ENCODE results near the gene PHACTR1. TPM values are rescaled to one million over a fixed set of nuclear protein-coding genes. Genes with fewer than 3 reads are reported as not detected.

The PHACTR1 gene
- total RNA-seq, 1 experiment from 2014 or later = 5.2 TPM

DNA sequence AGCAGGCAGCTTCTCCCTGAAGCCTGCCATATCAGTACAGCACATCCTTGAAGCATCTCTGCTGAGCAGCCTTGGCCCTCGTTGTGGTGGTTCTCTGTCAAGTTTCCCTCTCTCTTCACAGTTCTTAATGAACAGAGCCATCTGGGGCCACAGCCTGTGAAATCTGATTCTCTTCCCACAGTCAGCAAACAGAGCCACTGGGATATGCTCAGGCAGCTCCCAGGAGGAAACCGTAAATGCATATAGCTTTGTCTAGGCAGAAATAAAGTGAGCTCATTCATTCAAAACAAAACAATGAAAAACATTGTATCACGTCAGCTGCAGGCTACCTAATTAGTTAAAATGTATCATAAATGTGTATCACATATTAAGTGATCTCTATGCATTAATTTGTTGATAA lies 531.5 kb downstream of the PHACTR1 start:
- Histone ChIP-seq H3K4me3 (ENCODE audit: low read length) (no peak overlapping the region), H3K9me2 (replicated peaks; ENCODE audit: insufficient read depth, low read length) (no peaks in the 10 kb centered on the region), H3K9ac (ENCODE audit: low read length) (no peak overlapping the region), H3K27me3 (ENCODE audit: low read length) (no peaks in the 10 kb centered on the region), H3K4me2 (ENCODE audit: low read depth, low read length, poor library complexity, severe bottlenecking) (no peak overlapping the region), H3K36me3 (ENCODE audit: insufficient read depth, low read length) (no peaks in the 10 kb centered on the region), H3K79me2 (ENCODE audit: low read length) (no peaks in the 10 kb centered on the region), H3K27ac (ENCODE audit: low read length) (no peak overlapping the region), H2AFZ (ENCODE audit: low read length) (no peak overlapping the region), H3K4me1 (ENCODE audit: low read length) (no peaks in the 10 kb centered on the region), H3K9me3 (ENCODE audit: low read length) (no peaks in the 10 kb centered on the region), H4K20me1 (ENCODE audit: insufficient read depth, low read depth, low read length) (no peaks in the 10 kb centered on the region)
- DNase-seq = no peak

- H3K9me3 ChIP-seq (ENCODE audit: low read length) = no peaks in the 10 kb centered on the region
- H3K4me1 ChIP-seq (ENCODE audit: low read length) = no peaks in the 10 kb centered on the region
- DNase-seq = no peak
- no peaks in the 10 kb centered on the region for H3K9me2 ChIP-seq (replicated peaks; ENCODE audit: insufficient read depth, low read length)
- H4K20me1 ChIP-seq (ENCODE audit: insufficient read depth, low read depth, low read length) = no peaks in the 10 kb centered on the region
- H3K27me3 ChIP-seq (ENCODE audit: low read length) = no peaks in the 10 kb centered on the region
- H3K4me2 ChIP-seq (ENCODE audit: low read depth, low read length, poor library complexity, severe bottlenecking) = no peak overlapping the region
- no peaks in the 10 kb centered on the region for H3K79me2 ChIP-seq (ENCODE audit: low read length)
- no peak overlapping the region for H3K27ac ChIP-seq (ENCODE audit: low read length)
- no peak overlapping the region for H3K9ac ChIP-seq (ENCODE audit: low read length)
- no peak overlapping the region for H3K4me3 ChIP-seq (ENCODE audit: low read length)
- H2AFZ ChIP-seq (ENCODE audit: low read length) = no peak overlapping the region
- H3K36me3 ChIP-seq (ENCODE audit: insufficient read depth, low read length) = no peaks in the 10 kb centered on the region
These were observed 532.0 kb downstream of the PHACTR1 start for GRCh38 chr6:13248584-13248985.

- Histone ChIP-seq H3K79me2 (ENCODE audit: low read length) (no peaks in the 10 kb centered on the region), H3K4me1 (ENCODE audit: low read length) (no peaks in the 10 kb centered on the region), H3K27me3 (ENCODE audit: low read length) (no peaks in the 10 kb centered on the region), H3K9ac (ENCODE audit: low read length) (no peak overlapping the region), H3K4me2 (ENCODE audit: low read depth, low read length, poor library complexity, severe bottlenecking) (no peak overlapping the region), H2AFZ (ENCODE audit: low read length) (no peak overlapping the region), H4K20me1 (ENCODE audit: insufficient read depth, low read depth, low read length) (no peaks in the 10 kb centered on the region), H3K9me3 (ENCODE audit: low read length) (no peaks in the 10 kb centered on the region), H3K4me3 (ENCODE audit: low read length) (no peak overlapping the region), H3K27ac (ENCODE audit: low read length) (no peak overlapping the region), H3K9me2 (replicated peaks; ENCODE audit: insufficient read depth, low read length) (no peaks in the 10 kb centered on the region), H3K36me3 (ENCODE audit: insufficient read depth, low read length) (no peaks in the 10 kb centered on the region)
- no peak for DNase-seq
These were observed 532.4 kb downstream of the PHACTR1 start for GRCh38 chr6:13248994-13249393.

DNA sequence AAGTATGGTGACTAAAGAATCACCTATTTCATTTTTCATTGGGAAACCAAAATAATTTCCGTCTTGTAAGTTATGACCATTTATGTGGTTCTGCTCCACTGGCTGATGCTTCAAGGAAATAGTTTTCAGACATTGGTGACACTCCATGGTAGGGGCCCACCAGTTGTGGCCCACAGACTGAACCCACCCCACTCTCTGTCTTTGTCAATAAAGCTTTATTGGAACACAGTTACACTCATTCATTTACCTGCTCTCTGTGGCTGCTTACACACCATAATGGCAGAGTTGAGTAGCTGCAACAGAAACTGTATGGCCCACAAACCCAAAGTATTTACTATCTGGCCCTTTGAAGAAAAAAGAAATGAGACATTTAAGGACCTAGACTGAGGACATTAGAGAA lies 533.2 kb downstream of the PHACTR1 start:
- Histone ChIP-seq H2AFZ (ENCODE audit: low read length) (no peak overlapping the region), H3K27me3 (ENCODE audit: low read length) (no peaks in the 10 kb centered on the region), H3K79me2 (ENCODE audit: low read length) (no peaks in the 10 kb centered on the region), H3K9ac (ENCODE audit: low read length) (no peak overlapping the region), H4K20me1 (ENCODE audit: insufficient read depth, low read depth, low read length) (no peaks in the 10 kb centered on the region), H3K9me2 (replicated peaks; ENCODE audit: insufficient read depth, low read length) (no peaks in the 10 kb centered on the region), H3K9me3 (ENCODE audit: low read length) (no peaks in the 10 kb centered on the region), H3K4me1 (ENCODE audit: low read length) (no peaks in the 10 kb centered on the region), H3K27ac (ENCODE audit: low read length) (no peak overlapping the region), H3K4me3 (ENCODE audit: low read length) (no peak overlapping the region), H3K4me2 (ENCODE audit: low read depth, low read length, poor library complexity, severe bottlenecking) (no peak overlapping the region), H3K36me3 (ENCODE audit: insufficient read depth, low read length) (no peaks in the 10 kb centered on the region)
- DNase-seq = no peak

DNA sequence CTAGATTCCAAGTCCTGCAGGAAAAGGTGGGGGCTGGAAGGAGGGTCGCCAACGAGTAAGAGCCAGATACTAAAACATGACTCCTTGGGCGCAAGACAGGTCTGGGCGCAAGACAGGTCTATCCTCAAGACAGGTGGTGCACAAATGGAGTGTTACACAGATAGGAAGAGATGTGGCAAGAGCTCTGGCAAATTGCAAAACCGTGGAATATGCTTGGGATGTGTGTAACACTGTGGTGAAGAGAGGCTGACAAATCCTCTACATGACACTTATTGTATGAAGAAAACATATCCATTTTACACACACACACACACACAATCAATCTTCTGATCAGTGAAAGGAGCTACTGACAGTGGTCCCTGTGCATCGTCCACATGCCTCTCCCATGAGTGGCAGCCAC lies 534.1 kb downstream of the PHACTR1 start:
- no peak overlapping the region for H3K9ac ChIP-seq (ENCODE audit: low read length)
- no peak for DNase-seq
- no peak overlapping the region for H3K4me2 ChIP-seq (ENCODE audit: low read depth, low read length, poor library complexity, severe bottlenecking)
- no peaks in the 10 kb centered on the region for H3K9me3 ChIP-seq (ENCODE audit: low read length)
- no peaks in the 10 kb centered on the region for H3K36me3 ChIP-seq (ENCODE audit: insufficient read depth, low read length)
- no peak overlapping the region for H3K27ac ChIP-seq (ENCODE audit: low read length)
- no peaks in the 10 kb centered on the region for H3K79me2 ChIP-seq (ENCODE audit: low read length)
- H3K9me2 ChIP-seq (replicated peaks; ENCODE audit: insufficient read depth, low read length) = no peaks in the 10 kb centered on the region
- H3K4me1 ChIP-seq (ENCODE audit: low read length) = no peaks in the 10 kb centered on the region
- H2AFZ ChIP-seq (ENCODE audit: low read length) = no peak overlapping the region
- H3K27me3 ChIP-seq (ENCODE audit: low read length) = no peaks in the 10 kb centered on the region
- H4K20me1 ChIP-seq (ENCODE audit: insufficient read depth, low read depth, low read length) = no peaks in the 10 kb centered on the region
- no peak overlapping the region for H3K4me3 ChIP-seq (ENCODE audit: low read length)

- Histone ChIP-seq H3K9me2 (replicated peaks; ENCODE audit: insufficient read depth, low read length) (no peaks in the 10 kb centered on the region), H3K4me1 (ENCODE audit: low read length) (peaks cover 4% of the 10 kb centered on the region), H3K9me3 (ENCODE audit: low read length) (no peaks in the 10 kb centered on the region), H3K36me3 (ENCODE audit: insufficient read depth, low read length) (no peaks in the 10 kb centered on the region), H3K4me3 (ENCODE audit: low read length) (no peak overlapping the region), H4K20me1 (ENCODE audit: insufficient read depth, low read depth, low read length) (no peaks in the 10 kb centered on the region), H3K27ac (ENCODE audit: low read length) (no peak overlapping the region), H3K9ac (ENCODE audit: low read length) (no peak overlapping the region), H2AFZ (ENCODE audit: low read length) (no peak overlapping the region), H3K27me3 (ENCODE audit: low read length) (no peaks in the 10 kb centered on the region), H3K4me2 (ENCODE audit: low read depth, low read length, poor library complexity, severe bottlenecking) (no peak overlapping the region), H3K79me2 (ENCODE audit: low read length) (no peaks in the 10 kb centered on the region)
- no peak for DNase-seq
These were observed 534.7 kb downstream of the PHACTR1 start for GRCh38 chr6:13251242-13251641.

DNA sequence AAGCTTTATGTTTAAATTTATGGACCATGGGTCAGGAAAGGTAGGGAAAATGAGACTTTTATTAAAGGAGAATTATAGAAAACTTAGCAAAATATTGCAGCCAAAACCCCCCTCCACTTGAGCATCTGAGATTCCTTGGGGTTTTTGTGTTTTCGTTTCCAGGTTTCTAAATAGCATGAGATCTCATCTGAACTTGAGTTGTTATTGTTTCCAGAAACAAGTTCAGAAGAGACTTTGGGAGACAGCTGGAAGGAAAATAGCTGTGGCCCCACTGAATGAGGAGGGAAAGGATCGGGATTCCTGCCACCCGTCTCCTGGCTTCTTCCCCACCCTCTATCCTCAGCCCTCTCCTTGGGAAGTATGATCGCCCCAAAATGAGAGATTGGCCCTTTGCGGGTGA lies 536.2 kb downstream of the PHACTR1 start:
- no peak overlapping the region for H3K27ac ChIP-seq (ENCODE audit: low read length)
- no peak overlapping the region for H2AFZ ChIP-seq (ENCODE audit: low read length)
- H3K79me2 ChIP-seq (ENCODE audit: low read length) = no peaks in the 10 kb centered on the region
- H3K4me1 ChIP-seq (ENCODE audit: low read length) = peaks cover 10% of the 10 kb centered on the region
- no peaks in the 10 kb centered on the region for H3K27me3 ChIP-seq (ENCODE audit: low read length)
- H4K20me1 ChIP-seq (ENCODE audit: insufficient read depth, low read depth, low read length) = no peaks in the 10 kb centered on the region
- no peaks in the 10 kb centered on the region for H3K9me3 ChIP-seq (ENCODE audit: low read length)
- no peak overlapping the region for H3K9ac ChIP-seq (ENCODE audit: low read length)
- no peak for DNase-seq
- H3K36me3 ChIP-seq (ENCODE audit: insufficient read depth, low read length) = no peaks in the 10 kb centered on the region
- H3K9me2 ChIP-seq (replicated peaks; ENCODE audit: insufficient read depth, low read length) = no peaks in the 10 kb centered on the region
- no peak overlapping the region for H3K4me3 ChIP-seq (ENCODE audit: low read length)
- no peak overlapping the region for H3K4me2 ChIP-seq (ENCODE audit: low read depth, low read length, poor library complexity, severe bottlenecking)

DNA sequence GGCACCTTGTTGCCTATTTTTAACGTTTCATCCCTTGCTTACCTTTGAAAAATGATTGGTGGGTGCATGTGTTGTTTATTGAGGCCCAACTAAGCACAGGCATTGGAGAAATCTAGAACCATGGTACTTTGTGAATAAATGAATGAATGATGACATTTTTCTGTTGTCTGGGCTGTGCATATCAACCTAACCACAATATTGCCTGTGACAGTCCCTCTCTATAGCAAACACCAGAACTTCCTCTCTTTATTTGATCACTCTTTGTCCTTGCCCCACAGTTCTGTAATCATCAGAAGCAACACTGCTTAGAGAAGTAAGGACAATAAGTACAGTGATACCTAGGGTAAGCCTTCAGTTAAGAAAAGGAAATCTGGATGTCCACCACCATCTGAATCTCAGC lies 536.7 kb downstream of the PHACTR1 start:
- DNase-seq = no peak
- Histone ChIP-seq H3K9me3 (ENCODE audit: low read length) (no peaks in the 10 kb centered on the region), H3K4me1 (ENCODE audit: low read length) (peaks cover 10% of the 10 kb centered on the region), H2AFZ (ENCODE audit: low read length) (no peak overlapping the region), H3K4me3 (ENCODE audit: low read length) (no peak overlapping the region), H4K20me1 (ENCODE audit: insufficient read depth, low read depth, low read length) (no peaks in the 10 kb centered on the region), H3K27ac (ENCODE audit: low read length) (no peak overlapping the region), H3K36me3 (ENCODE audit: insufficient read depth, low read length) (no peaks in the 10 kb centered on the region), H3K4me2 (ENCODE audit: low read depth, low read length, poor library complexity, severe bottlenecking) (no peak overlapping the region), H3K9ac (ENCODE audit: low read length) (no peak overlapping the region), H3K27me3 (ENCODE audit: low read length) (no peaks in the 10 kb centered on the region), H3K9me2 (replicated peaks; ENCODE audit: insufficient read depth, low read length) (no peaks in the 10 kb centered on the region), H3K79me2 (ENCODE audit: low read length) (no peaks in the 10 kb centered on the region)
